ENCODE measurements around the gene CLPX. TPM values are rescaled to one million over a fixed set of nuclear protein-coding genes. Genes with fewer than 3 reads are reported as not detected.

CLPX gene
- 100 TPM for total RNA-seq

GRCh38 chr15:65184868-65185717 lies at the start of gene CLPX:
Gene CLPX (minus strand): TSS chr15:65185342. CDS start chr15:65185153, 189 bp downstream.

GRCh38 chr15:65210770-65211481 lies 25.8 kb upstream of the CLPX start, which contains the start of gene CILP:
Gene CILP (minus strand): TSS chr15:65211473. CDS start chr15:65209755, 1,718 bp downstream.

GRCh38 chr15:65133548-65134200 lies 51.5 kb downstream of the CLPX start, which contains the start of gene PDCD7:
Gene PDCD7 (minus strand): TSS chr15:65133808. CDS start chr15:65133781, 27 bp downstream.

GRCh38 chr15:65115086-65115485 lies 70.1 kb downstream of the CLPX start, which contains the start of gene UBAP1L:
Gene UBAP1L (minus strand): TSS chr15:65115200. CDS start chr15:65106215, 8,985 bp downstream.

Other genes with a start within 250 kb of the CLPX start
- 77.7 TPM for gene SPG21, start 195.4 kb downstream of the CLPX start, total RNA-seq
- 23.9 TPM for gene MTFMT, start 155.7 kb downstream of the CLPX start, total RNA-seq
- 0.60 TPM for gene SLC51B, start 140.0 kb downstream of the CLPX start, total RNA-seq
- 18.6 TPM for gene RASL12, start 117.4 kb downstream of the CLPX start, total RNA-seq
- gene KBTBD13, start 108.6 kb downstream of the CLPX start, total RNA-seq, result not detected
- gene UBAP1L, start 70.1 kb downstream of the CLPX start, total RNA-seq, result 22.0 TPM
- gene PDCD7, start 51.5 kb downstream of the CLPX start, total RNA-seq, result 27.2 TPM
- 9.2 TPM for gene CILP, start 26.1 kb upstream of the CLPX start, total RNA-seq
- 12.1 TPM for gene PARP16, start 101.5 kb upstream of the CLPX start, total RNA-seq
- not detected for gene RNU5A-1, start 110.7 kb upstream of the CLPX start, total RNA-seq
- not detected for gene RNU5B-1, start 119.3 kb upstream of the CLPX start, total RNA-seq
- gene IGDCC3, start 192.7 kb upstream of the CLPX start, total RNA-seq, result 5.4 TPM
- gene IGDCC4, start 237.6 kb upstream of the CLPX start, total RNA-seq, result 43.7 TPM

Data from camera-type eye (tissue), 1 donor.